GM10266 (cell line): ENCODE measurements around the gene SLA2.
"Not testable (repeated sequence)": the region's sequence is repeated elsewhere in the genome, so short reads cannot be mapped to it uniquely, and the experiment has no call there.

ENCODE experiments used
- DNase-seq: peaks from one replicate; pipeline ENCODE4 v3.0.0; 2012; ENCODE audit errors: extremely low spot score
- CTCF ChIP-seq: IDR thresholded peaks from 2 replicates; pipeline ENCODE4 v1.5.1; 2012; ENCODE audit warnings: mild to moderate bottlenecking, low read depth; ENCODE audit not compliant: control insufficient read depth, insufficient read depth; ENCODE audit errors: missing control alignments

Gene SLA2

GRCh38 chr20:36645353-36645752 is 643 bp downstream of the SLA2 start:
- no peak for DNase-seq
- TF ChIP-seq CTCF = no peak

GRCh38 chr20:36644706-36645095 is 1.3 kb downstream of the SLA2 start:
- no peak for DNase-seq
- TF ChIP-seq CTCF = no peak

- DNase-seq = no peak
Observed at GRCh38 chr20:36644032-36644705, 1.8 kb downstream of the SLA2 start.

GRCh38 chr20:36642136-36642535 is 3.9 kb downstream of the SLA2 start:
- no peak for DNase-seq
- no peak for TF ChIP-seq CTCF

More at GRCh38 chr20:36644032-36644705, 1.8 kb downstream of the SLA2 start:
- no peak for TF ChIP-seq CTCF

- no peak for TF ChIP-seq CTCF
- DNase-seq = no peak
Observed at GRCh38 chr20:36641506-36641843, 4.5 kb downstream of the SLA2 start.

- DNase-seq = not testable (repeated sequence)
Observed at GRCh38 chr20:36638876-36639400, 7.1 kb downstream of the SLA2 start.

GRCh38 chr20:36634342-36634741 is 11.7 kb downstream of the SLA2 start:
- no peak for TF ChIP-seq CTCF
- no peak for DNase-seq

GRCh38 chr20:36633285-36633772 is 12.7 kb downstream of the SLA2 start:
- no peak for TF ChIP-seq CTCF
- no peak for DNase-seq
